Measurements from ENCODE around the gene DNAJB9.

- TF ChIP-seq CTCF (IDR thresholded peaks at IDR 0.05; ENCODE audit: borderline replicate concordance, extremely low read depth, low read length, poor library complexity, severe bottlenecking) (no peak), EZH2 (IDR thresholded peaks at IDR 0.05; ENCODE audit: borderline replicate concordance, low read depth, low read length, severe bottlenecking) (no peak)
Observed at GRCh38 chr7:108584211-108584610, 14.5 kb downstream of the DNAJB9 start.
